Measurements from ENCODE around the gene RYR3. TPM values are rescaled to one million over a fixed set of nuclear protein-coding genes. Genes with fewer than 3 reads are reported as not detected.

The RYR3 gene
- total and polyA plus RNA-seq, 2 donors (not counting 1 experiment from before 2014, with no cell fraction given): not detected

DNA sequence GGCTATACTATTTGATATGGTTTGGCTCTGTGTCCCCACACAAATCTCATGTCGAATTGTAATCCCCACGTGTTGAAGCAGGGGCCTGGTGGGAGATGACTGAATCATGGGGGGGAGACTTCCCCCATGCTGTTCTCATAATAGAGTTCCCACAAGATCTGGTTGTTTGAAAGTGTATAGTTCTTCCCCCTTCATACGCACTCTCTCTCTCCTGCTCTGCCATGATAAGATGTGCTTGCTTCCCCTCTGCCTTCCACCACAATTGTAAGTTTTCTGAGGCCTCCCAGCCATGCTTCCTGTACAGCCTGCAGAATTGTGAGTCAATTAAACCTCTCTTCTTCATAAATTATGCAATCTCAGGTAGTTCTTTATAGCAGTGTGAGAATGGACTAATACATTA, 367.4 kb downstream of the RYR3 start:
- ChIA-PET CTCF (no interaction called here), POLR2A (no interaction called here)
- peaks cover 52% of the 10 kb centered on the region for H3K27me3 Mint-ChIP-seq

DNA sequence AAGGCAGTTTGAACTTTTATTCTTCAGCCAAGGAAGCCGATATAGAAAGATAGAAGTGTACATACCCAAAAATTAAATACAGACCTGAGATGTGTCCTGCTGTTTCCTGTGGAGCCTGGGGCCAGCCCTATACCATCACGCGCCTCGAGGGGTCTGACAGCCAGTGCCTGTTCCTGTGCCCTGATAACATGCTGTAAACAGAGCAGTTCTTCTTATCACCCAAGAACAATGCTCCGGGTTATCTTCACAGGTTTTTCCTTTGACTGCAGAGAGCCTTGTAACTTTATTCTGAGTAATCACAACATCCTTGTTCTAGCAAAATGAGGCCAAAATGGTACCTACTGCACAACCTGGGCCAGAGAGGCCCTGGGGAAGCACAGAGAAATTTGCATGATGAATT, 367.8 kb downstream of the RYR3 start:
- Histone ChIP-seq H3K36me3 (replicated peaks in 1 of 2; ENCODE audit: control extremely low read depth in 1 of 2, control insufficient read depth in 1 of 2, extremely low read depth in 1 of 2, insufficient read depth in 2 of 2, low read length in 1 of 2) (no peaks in the 10 kb centered on the region), H3K4me3 (ENCODE audit: control extremely low read depth in 1 of 5, extremely low read depth in 1 of 5, insufficient read depth in 1 of 5, low read depth in 2 of 5, low read length in 4 of 5) (no peak overlapping the region), H3K27ac (ENCODE audit: low read length in 2 of 2) (no peak overlapping the region), H2AFZ (ENCODE audit: insufficient read depth, low read depth, low read length, poor library complexity, severe bottlenecking) (no peak overlapping the region), H3K79me2 (ENCODE audit: control insufficient read depth, insufficient read depth, low read length) (no peaks in the 10 kb centered on the region), H3K27me3 (replicated peaks in 1 of 4; ENCODE audit: control extremely low read depth in 1 of 4, control insufficient read depth in 3 of 4, insufficient read depth in 4 of 4, low read length in 3 of 4) (peaks cover 0 to 2% (median 1%) of the 10 kb centered on the region in 4 experiments), H3K4me2 (replicated peaks; ENCODE audit: low read depth, low read length, poor library complexity, severe bottlenecking) (no peak overlapping the region), H3K4me1 (ENCODE audit: control insufficient read depth in 2 of 2, insufficient read depth in 2 of 2, low read length in 2 of 2) (no peaks in the 10 kb centered on the region), H3K9ac (ENCODE audit: low read length) (no peak overlapping the region), H3K9me3 (ENCODE audit: control extremely low read depth in 1 of 3, control insufficient read depth in 2 of 3, insufficient read depth in 1 of 3, low read length in 2 of 3) (no peaks in the 10 kb centered on the region), H4K20me1 (ENCODE audit: control insufficient read depth, insufficient read depth, low read length, poor library complexity, severe bottlenecking) (no peaks in the 10 kb centered on the region)
- intact Hi-C loops (cut with micrococcal nuclease): no loop called here
- no peaks in the 10 kb centered on the region for H3K9me3 Mint-ChIP-seq (ENCODE audit: insufficient read depth)
- ChIA-PET CTCF (interaction anchor here (1.7 kb wide), 1 partner anchor 22 kb away, joined by 6 read pairs; no protein-coding TSS in a partner anchor), POLR2A (no interaction called here)
- whole genome bisulfite sequencing (ENCODE audit: insufficient coverage): 69% methylated on average over 4 of the region's 5 CpGs
- H3K4me3 Mint-ChIP-seq: no peak overlapping the region
- ATAC-seq (ENCODE audit: low read depth) (no peak), DNase-seq (no peak)
- H3K27me3 Mint-ChIP-seq: peaks cover 50% of the 10 kb centered on the region
- no peaks in the 10 kb centered on the region for H3K4me1 Mint-ChIP-seq
- TF ChIP-seq, protein P1, sequence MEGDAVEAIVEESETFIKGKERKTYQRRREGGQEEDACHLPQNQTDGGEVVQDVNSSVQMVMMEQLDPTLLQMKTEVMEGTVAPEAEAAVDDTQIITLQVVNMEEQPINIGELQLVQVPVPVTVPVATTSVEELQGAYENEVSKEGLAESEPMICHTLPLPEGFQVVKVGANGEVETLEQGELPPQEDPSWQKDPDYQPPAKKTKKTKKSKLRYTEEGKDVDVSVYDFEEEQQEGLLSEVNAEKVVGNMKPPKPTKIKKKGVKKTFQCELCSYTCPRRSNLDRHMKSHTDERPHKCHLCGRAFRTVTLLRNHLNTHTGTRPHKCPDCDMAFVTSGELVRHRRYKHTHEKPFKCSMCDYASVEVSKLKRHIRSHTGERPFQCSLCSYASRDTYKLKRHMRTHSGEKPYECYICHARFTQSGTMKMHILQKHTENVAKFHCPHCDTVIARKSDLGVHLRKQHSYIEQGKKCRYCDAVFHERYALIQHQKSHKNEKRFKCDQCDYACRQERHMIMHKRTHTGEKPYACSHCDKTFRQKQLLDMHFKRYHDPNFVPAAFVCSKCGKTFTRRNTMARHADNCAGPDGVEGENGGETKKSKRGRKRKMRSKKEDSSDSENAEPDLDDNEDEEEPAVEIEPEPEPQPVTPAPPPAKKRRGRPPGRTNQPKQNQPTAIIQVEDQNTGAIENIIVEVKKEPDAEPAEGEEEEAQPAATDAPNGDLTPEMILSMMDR (IDR thresholded peaks at IDR 0.05): no peak
- TF ChIP-seq EZH2 (IDR thresholded peaks at IDR 0.05; ENCODE audit: borderline replicate concordance, insufficient read depth, low read depth, low read length, poor library complexity, severe bottlenecking): no peak
- no peak overlapping the region for H3K27ac Mint-ChIP-seq

More for the DNA sequence above, 367.4 kb downstream of the RYR3 start:
- no peaks in the 10 kb centered on the region for H3K79me2 ChIP-seq (ENCODE audit: control insufficient read depth, insufficient read depth, low read length)
- DNase-seq (no peak), ATAC-seq (ENCODE audit: low read depth) (no peak)
- H4K20me1 ChIP-seq (ENCODE audit: control insufficient read depth, insufficient read depth, low read length, poor library complexity, severe bottlenecking): no peaks in the 10 kb centered on the region
- H3K4me1 ChIP-seq (ENCODE audit: control insufficient read depth in 2 of 2, insufficient read depth in 2 of 2, low read length in 2 of 2): no peaks in the 10 kb centered on the region
- no peak overlapping the region for H3K4me2 ChIP-seq (replicated peaks; ENCODE audit: low read depth, low read length, poor library complexity, severe bottlenecking)
- intact Hi-C loops (cut with micrococcal nuclease): no loop called here
- Mint-ChIP-seq H3K27ac (no peak overlapping the region), H3K9me3 (ENCODE audit: insufficient read depth) (no peaks in the 10 kb centered on the region), H3K4me3 (no peak overlapping the region), H3K4me1 (no peaks in the 10 kb centered on the region)
- no peak overlapping the region for H2AFZ ChIP-seq (ENCODE audit: insufficient read depth, low read depth, low read length, poor library complexity, severe bottlenecking)
- 33% methylated on average over 1 of the region's 3 CpGs for WGBS (ENCODE audit: insufficient coverage)
- no peaks in the 10 kb centered on the region for H3K9me3 ChIP-seq (ENCODE audit: control extremely low read depth in 1 of 3, control insufficient read depth in 2 of 3, insufficient read depth in 1 of 3, low read length in 2 of 3)
- H3K36me3 ChIP-seq (replicated peaks in 1 of 2; ENCODE audit: control extremely low read depth in 1 of 2, control insufficient read depth in 1 of 2, extremely low read depth in 1 of 2, insufficient read depth in 2 of 2, low read length in 1 of 2): no peaks in the 10 kb centered on the region
- no peak overlapping the region for H3K27ac ChIP-seq (ENCODE audit: low read length in 2 of 2)
- H3K4me3 ChIP-seq (ENCODE audit: control extremely low read depth in 1 of 5, extremely low read depth in 1 of 5, insufficient read depth in 1 of 5, low read depth in 2 of 5, low read length in 4 of 5): no peak overlapping the region
- peaks cover 0 to 2% (median 1%) of the 10 kb centered on the region in 4 experiments for H3K27me3 ChIP-seq (replicated peaks in 1 of 4; ENCODE audit: control extremely low read depth in 1 of 4, control insufficient read depth in 3 of 4, insufficient read depth in 4 of 4, low read length in 3 of 4)
- no peak overlapping the region for H3K9ac ChIP-seq (ENCODE audit: low read length)
- TF ChIP-seq, protein P1 (IDR thresholded peaks at IDR 0.05): no peak
- no peak for TF ChIP-seq EZH2 (IDR thresholded peaks at IDR 0.05; ENCODE audit: borderline replicate concordance, insufficient read depth, low read depth, low read length, poor library complexity, severe bottlenecking)
